Measurements from ENCODE around the gene NGRN. TPM values are rescaled to one million over a fixed set of nuclear protein-coding genes. Genes with fewer than 3 reads are reported as not detected.
"Not testable (repeated sequence)": the region's sequence is repeated elsewhere in the genome, so short reads cannot be mapped to it uniquely, and the experiment has no call there.

The NGRN gene
- total RNA-seq, 1 donor from 2014 or later, result 91.8 TPM

GRCh38 chr15:90281637-90282036, 16.2 kb downstream of the NGRN start:
- not testable (repeated sequence) for DNase-seq (ENCODE audit: low spot score)

GRCh38 chr15:90286678-90287077, 21.2 kb downstream of the NGRN start:
- no peak for DNase-seq (ENCODE audit: low spot score)

- no peak for DNase-seq (ENCODE audit: low spot score)
Measured at GRCh38 chr15:90287101-90287500, 21.6 kb downstream of the NGRN start.

GRCh38 chr15:90287946-90288345, 22.5 kb downstream of the NGRN start:
- no peak for DNase-seq (ENCODE audit: low spot score)

GRCh38 chr15:90291679-90292356, 26.3 kb downstream of the NGRN start:
- no peak for DNase-seq (ENCODE audit: low spot score)

GRCh38 chr15:90293040-90293810, 27.8 kb downstream of the NGRN start:
- peak; percentile 86 for DNase-seq (ENCODE audit: low spot score)

- no peak for DNase-seq (ENCODE audit: low spot score)
Measured at GRCh38 chr15:90294159-90294558, 28.7 kb downstream of the NGRN start.

GRCh38 chr15:90294601-90295269, 29.3 kb downstream of the NGRN start:
- no peak for DNase-seq (ENCODE audit: low spot score)

- DNase-seq (ENCODE audit: low spot score), result no peak
Measured at GRCh38 chr15:90295270-90295648, 29.8 kb downstream of the NGRN start.

GRCh38 chr15:90296316-90296884, 30.9 kb downstream of the NGRN start:
- DNase-seq (ENCODE audit: low spot score), result not testable (repeated sequence)

- DNase-seq (ENCODE audit: low spot score), result no peak
Measured at GRCh38 chr15:90297021-90297420, 31.5 kb downstream of the NGRN start.

GRCh38 chr15:90300541-90300940, 35.1 kb downstream of the NGRN start:
- DNase-seq (ENCODE audit: low spot score), result no peak

GRCh38 chr15:90300988-90301706, 35.7 kb downstream of the NGRN start:
- peak; percentile 37 for DNase-seq (ENCODE audit: low spot score)

GRCh38 chr15:90301707-90302300, 36.3 kb downstream of the NGRN start:
- no peak for DNase-seq (ENCODE audit: low spot score)

GRCh38 chr15:90305355-90305754, 39.9 kb downstream of the NGRN start:
- DNase-seq (ENCODE audit: low spot score), result not testable (repeated sequence)

GRCh38 chr15:90305932-90306331, 40.5 kb downstream of the NGRN start:
- no peak for DNase-seq (ENCODE audit: low spot score)

GRCh38 chr15:90306560-90306959, 41.1 kb downstream of the NGRN start:
- peak; percentile 2 for DNase-seq (ENCODE audit: low spot score)

GRCh38 chr15:90307661-90308060, 42.2 kb downstream of the NGRN start:
- no peak for DNase-seq (ENCODE audit: low spot score)

GRCh38 chr15:90309020-90309419, 43.5 kb downstream of the NGRN start:
- DNase-seq (ENCODE audit: low spot score), result peak; percentile 8

- DNase-seq (ENCODE audit: low spot score), result peak; percentile 75
Measured at GRCh38 chr15:90315278-90315982, 50.0 kb downstream of the NGRN start.

- DNase-seq (ENCODE audit: low spot score), result peak; percentile 9
Measured at GRCh38 chr15:90316139-90316538, 50.7 kb downstream of the NGRN start.
